Urothelium cell line (cell line): ENCODE data around the gene CCN5.
A peak's percentile ranks its signal among the peaks of the same experiment; 100 is the strongest.

Experiments used
- DNase-seq: peaks from one replicate; pipeline ENCODE4 v3.0.0; 2011; ENCODE audit warnings: low spot score, mixed read lengths
- FAIRE-seq: peaks from 2 replicates; lab custom pipeline; 2011; peaks lifted over from hg19 to GRCh38; lab: Jason Lieb, UNC

Gene CCN5

DNA sequence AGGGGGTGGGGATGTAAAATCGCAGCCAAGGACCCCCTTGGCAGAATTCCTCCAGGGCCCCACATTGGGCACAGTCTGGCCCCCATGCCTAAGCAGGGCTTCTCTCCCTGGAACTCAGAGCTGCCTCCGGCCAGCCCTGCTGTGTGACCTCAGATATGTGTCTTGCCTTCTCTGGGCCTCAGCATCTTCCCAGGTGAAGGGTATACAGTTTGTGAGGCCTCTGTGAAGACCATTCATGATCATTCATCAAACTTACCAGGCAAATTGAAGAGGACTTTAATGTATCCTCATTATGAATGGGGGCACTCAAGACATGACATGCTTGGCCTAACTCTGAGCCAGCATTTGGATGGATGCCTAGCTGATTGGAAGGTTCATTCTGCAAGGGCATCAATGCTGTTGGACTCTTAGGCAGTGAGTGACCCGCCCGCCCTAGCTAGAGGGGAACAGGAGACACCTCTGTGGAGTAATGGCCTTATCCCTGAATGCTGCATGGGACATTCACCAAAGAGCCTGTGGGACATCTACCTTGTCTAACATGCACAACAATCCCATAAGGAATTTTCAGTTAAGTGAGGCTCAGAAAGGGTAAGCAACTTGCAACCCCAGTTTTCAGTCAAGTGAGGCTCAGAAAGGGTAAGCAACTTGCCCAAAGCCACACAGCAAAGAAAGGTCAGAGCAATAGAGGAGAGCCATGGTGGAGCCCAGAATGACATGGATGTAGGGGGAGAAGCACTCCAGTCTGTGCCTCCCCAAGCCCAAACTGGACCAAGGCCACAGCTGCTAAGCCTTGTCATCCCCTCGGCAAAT is 535 bp downstream of the CCN5 start:
- FAIRE-seq (no peak), DNase-seq (no peak)

DNA sequence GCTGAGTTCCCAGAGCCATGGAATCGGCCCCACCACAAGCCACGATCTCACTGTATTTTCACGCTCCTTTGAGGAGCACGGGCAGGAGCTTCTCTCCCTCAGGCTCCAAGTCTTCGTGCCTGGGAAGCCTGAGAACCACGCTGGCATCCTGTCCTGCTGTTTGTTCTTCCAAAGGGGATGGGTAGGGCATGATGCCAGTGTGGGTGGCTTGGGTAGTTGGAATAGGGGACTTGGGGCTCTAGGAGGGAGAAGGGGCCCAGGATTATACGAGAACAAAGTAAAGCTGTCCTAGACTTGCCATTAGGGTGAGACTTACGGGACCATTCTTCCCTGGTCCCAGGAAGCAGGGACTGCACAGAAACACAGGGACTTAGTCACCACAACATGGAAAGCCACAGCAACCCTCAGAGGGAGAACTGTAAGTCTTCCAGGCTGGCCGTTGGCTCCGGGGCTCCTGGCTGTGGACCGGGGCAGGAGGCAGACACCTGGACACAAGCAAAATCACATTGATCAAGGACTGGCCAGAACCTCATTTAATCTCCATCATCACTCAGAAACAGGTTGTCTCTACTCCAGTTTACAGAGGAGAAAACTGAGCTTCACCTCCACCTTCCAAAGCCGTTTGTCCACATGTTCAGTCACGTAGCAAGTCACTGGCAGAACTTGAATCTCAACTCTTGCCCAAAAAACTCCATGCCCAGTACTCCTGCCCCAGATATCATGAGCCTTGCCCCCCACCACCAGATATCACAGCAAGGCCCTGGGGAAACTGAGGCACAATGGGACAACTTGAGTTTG is 1.3 kb downstream of the CCN5 start:
- DNase-seq (no peak), FAIRE-seq (no peak)

DNA sequence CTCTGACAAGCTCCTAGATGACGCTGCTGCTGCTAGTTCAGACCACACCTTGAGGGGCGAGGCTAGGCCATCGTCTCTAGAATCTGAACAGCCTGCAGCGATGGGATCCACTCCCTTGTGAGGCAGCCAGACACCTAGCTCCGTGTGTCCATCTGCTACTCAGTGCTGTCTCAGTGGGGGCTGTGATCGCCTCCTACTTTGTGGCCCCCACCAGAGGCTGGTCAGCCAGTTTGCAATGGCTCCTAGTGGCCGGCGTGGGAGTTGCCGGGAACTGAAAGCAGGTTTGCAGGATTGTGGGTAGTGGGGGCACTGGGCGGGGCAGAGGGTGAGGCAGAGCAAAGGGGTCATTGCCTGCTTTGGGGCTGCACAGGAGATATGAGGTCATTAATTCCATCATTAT is 2.8 kb downstream of the CCN5 start:
- no peak for FAIRE-seq
- DNase-seq: no peak

DNA sequence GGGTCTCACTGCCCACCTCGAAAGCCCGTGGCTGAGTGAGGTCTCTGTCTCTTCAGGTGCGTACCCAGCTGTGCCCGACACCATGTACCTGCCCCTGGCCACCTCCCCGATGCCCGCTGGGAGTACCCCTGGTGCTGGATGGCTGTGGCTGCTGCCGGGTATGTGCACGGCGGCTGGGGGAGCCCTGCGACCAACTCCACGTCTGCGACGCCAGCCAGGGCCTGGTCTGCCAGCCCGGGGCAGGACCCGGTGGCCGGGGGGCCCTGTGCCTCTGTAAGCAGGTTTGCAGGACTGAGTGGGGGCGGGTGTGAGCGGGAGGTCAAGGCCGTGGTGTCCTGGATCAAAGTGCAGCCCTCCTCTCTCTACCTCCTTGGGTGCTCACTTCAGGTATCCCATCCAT is 4.7 kb downstream of the CCN5 start:
- DNase-seq: no peak
- peak; percentile 92 for FAIRE-seq

- FAIRE-seq: peak; percentile 93
- peak; percentile 92 for DNase-seq
Observed at GRCh38 chr20:44720621-44720996, 5.4 kb downstream of the CCN5 start.

DNA sequence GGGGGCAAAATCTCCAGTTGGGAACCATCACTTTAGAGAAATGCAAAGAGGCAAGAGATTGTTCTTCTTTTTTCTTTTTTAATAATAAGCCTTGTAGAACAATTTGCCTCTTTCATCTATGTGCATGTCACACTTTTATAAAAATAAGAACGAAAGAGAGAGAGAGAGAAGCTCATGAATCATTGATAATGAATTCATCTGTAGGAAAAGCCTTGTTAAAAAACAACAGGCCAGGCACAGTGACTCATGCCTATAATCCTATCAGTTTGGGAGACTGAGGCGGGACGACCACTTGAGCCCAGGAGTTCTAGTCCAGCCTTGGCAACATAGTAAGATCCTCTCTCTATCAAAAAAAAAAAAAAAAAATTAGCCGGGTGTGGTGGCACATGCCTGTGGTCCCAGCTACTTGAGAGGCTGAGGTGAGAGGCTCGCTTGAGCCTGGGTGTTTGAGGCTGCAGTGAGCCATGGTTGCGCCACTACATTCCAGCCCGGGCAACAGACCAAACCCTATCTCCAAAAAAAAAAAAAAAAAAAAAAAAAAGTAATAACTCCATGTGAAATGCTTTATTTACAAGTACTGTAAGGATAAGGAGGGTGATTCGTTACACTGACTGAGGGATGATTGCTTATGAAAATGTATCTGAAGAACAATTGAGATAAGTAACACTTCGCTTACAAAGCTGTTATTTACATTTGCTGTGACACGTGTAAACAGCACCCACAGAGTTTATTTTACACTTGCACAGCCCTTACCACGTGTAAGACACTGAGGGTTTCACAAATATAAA is 6.0 kb downstream of the CCN5 start:
- DNase-seq (no peak), FAIRE-seq (no peak)

DNA sequence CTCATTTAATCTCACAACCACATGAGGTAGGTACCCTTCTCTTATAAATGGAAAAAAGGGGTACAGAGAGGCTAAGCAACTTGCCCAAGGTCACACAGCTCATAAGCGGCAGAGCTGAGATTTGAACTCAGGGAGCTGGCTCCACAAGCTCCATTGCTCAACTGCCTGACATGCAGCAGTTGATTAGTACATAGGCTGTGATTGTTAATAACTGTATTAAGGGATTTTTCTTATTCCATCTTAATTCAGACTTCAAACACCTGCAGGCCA is 6.6 kb downstream of the CCN5 start:
- DNase-seq: no peak
- peak; percentile 59 for FAIRE-seq

GRCh38 chr20:44722990-44723389 is 7.8 kb downstream of the CCN5 start:
- DNase-seq: no peak
- FAIRE-seq: peak; percentile 89

GRCh38 chr20:44723391-44723790 is 8.2 kb downstream of the CCN5 start:
- DNase-seq: no peak
- no peak for FAIRE-seq

- DNase-seq (no peak), FAIRE-seq (peak; percentile 67)
Observed at GRCh38 chr20:44723798-44724362, 8.7 kb downstream of the CCN5 start.

DNA sequence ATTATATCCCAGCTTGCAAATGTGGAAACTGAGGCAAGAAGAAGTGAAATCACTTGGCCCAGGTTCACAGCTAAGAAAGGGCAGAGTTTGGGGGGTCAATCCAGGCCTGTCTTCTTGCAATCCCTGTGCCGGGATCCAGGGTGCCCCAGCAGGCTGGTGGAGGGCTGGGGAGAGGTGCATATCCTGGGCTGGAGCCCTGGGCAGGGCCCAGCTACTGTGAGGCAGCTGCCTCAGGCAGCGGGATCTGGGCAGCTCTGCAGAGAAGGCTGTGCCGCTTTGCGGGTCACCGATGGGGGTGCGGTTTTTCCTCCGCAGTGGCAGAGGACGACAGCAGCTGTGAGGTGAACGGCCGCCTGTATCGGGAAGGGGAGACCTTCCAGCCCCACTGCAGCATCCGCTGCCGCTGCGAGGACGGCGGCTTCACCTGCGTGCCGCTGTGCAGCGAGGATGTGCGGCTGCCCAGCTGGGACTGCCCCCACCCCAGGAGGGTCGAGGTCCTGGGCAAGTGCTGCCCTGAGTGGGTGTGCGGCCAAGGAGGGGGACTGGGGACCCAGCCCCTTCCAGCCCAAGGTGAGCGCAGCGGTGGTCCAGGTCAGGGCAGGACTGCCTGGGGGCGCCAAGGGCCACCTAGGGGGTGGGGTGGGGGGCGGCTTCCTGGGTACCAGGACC is 9.4 kb downstream of the CCN5 start:
- FAIRE-seq (peak; percentile 85), DNase-seq (no peak)

GRCh38 chr20:44725837-44726236 is 10.7 kb downstream of the CCN5 start:
- DNase-seq (no peak), FAIRE-seq (peak; percentile 83)

DNA sequence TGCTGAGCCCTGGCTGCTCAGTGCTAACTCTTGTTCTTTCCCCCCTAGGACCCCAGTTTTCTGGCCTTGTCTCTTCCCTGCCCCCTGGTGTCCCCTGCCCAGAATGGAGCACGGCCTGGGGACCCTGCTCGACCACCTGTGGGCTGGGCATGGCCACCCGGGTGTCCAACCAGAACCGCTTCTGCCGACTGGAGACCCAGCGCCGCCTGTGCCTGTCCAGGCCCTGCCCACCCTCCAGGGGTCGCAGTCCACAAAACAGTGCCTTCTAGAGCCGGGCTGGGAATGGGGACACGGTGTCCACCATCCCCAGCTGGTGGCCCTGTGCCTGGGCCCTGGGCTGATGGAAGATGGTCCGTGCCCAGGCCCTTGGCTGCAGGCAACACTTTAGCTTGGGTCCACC is 11.9 kb downstream of the CCN5 start:
- DNase-seq: no peak
- FAIRE-seq: no peak

GRCh38 chr20:44727651-44728050 is 12.5 kb downstream of the CCN5 start:
- FAIRE-seq (no peak), DNase-seq (no peak)

GRCh38 chr20:44728801-44729443 is 13.8 kb downstream of the CCN5 start:
- DNase-seq (peak; percentile 97), FAIRE-seq (peak; percentile 94)

DNA sequence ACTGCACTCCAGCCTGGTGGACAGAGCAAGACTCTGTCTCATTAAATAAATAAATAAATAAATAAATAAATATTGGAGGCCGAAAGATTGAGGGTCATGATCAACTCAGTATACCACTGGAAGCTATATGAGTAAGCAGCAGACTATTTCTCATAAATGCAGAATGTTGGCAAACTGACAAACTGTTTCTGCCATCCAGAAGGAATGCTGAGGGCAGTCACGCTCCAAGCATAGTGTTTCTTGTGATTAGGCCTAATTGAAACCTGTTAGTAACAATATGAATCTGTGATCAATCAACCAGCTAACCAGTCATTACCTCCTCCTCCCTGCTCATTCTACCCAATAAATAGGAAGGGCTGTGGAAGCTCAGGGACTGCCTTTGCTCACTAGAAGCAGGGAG is 15.3 kb downstream of the CCN5 start:
- FAIRE-seq: peak; percentile 35

GRCh38 chr20:44731657-44732056 is 16.5 kb downstream of the CCN5 start:
- FAIRE-seq: no peak
- DNase-seq: no peak

More for the DNA sequence above, 15.3 kb downstream of the CCN5 start:
- DNase-seq: peak; percentile 55

DNA sequence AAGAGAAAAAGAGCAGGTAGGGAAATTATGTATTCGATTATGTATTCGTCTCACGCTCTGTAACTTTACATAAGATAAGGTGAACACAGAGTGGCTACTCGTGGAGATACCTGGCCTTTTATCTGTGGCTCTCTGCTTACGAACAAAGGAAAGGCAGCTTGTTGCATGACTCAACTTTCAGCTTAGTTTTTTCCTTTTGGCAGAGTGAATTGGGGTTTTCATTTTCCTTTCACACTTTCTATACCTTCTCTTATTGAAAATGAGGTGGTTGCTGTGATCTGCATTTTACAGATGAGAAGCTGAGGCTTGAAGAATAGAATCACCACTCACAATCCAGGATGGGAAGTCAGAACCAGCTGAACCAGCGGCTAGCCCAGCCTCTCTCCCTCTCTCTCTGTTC is 17.2 kb downstream of the CCN5 start:
- FAIRE-seq: no peak

DNA sequence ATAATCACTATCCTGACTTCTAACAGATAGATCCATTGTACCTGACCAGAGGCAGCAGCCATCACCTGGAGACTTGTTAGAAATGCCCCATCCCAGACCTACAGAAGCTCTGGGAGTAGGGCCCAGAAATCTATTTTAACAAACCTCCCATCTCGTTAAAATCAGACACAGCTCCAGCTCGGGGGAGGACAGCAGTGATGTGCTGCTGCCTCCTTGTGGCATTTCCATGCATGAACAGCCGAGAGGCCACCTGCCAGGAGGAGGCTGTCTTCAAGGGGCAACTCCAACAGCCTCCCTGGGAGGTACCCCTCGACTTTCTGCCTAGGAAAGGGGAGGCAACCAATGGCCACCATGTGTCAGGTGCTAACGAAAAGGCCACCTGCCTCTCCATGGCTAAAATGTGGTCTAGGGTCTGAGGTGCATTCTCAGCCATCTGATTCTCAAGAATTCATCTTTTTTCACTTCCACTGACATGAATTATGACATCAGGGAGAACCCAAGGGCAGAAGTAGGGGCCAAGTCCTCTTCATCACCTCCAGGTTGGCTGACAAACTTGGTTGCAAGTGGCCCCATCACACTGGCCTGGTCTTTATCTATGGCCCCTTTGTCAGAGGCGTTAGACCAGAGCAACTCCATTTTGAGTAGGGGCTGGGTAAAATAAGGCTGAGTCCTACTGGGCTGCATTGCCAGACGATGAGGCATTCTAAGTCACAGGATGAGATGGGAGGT is 18.3 kb downstream of the CCN5 start:
- DNase-seq (peak; percentile 74), FAIRE-seq (peak; percentile 86)

More for the DNA sequence above, 17.2 kb downstream of the CCN5 start:
- DNase-seq: no peak

GRCh38 chr20:44734938-44735337 is 19.8 kb downstream of the CCN5 start:
- DNase-seq (peak; percentile 82), FAIRE-seq (no peak)
